KMS-11 (cell line): ENCODE results near the gene KCNC4.

Source experiments
- H2AFZ ChIP-seq: fragments of 200-600 bp; sonication (generic); 2 replicates; pipeline ENCODE4 v1.6.1; 2016; ENCODE audit warnings: antibody characterized with exemption, mixed run types, low read depth
- H3K27ac ChIP-seq: fragments of 200-600 bp; sonication (generic); 2 replicates; pipeline ENCODE4 v1.6.1; 2016; ENCODE audit warnings: mild to moderate bottlenecking, mixed run types
- H3K27me3 ChIP-seq: fragments of 200-600 bp; sonication (generic); 2 replicates; pipeline ENCODE4 v1.6.1; 2017; ENCODE audit warnings: mild to moderate bottlenecking, low read depth, mixed run types, moderate library complexity; ENCODE audit not compliant: insufficient read depth
- H3K36me3 ChIP-seq: fragments of 200-600 bp; sonication (generic); 2 replicates; pipeline ENCODE4 v1.6.1; 2017; ENCODE audit warnings: mild to moderate bottlenecking, mixed run types; ENCODE audit not compliant: insufficient read depth
- H3K4me1 ChIP-seq: fragments of 200-600 bp; sonication (generic); 2 replicates; pipeline ENCODE4 v1.6.1; 2016; ENCODE audit warnings: mild to moderate bottlenecking, low read depth, mixed run types; ENCODE audit not compliant: poor library complexity, severe bottlenecking
- H3K4me2 ChIP-seq: fragments of 200-600 bp; sonication (generic); 2 replicates; pipeline ENCODE4 v1.7.0; 2016; ENCODE audit warnings: mild to moderate bottlenecking, mixed run types
- H3K4me3 ChIP-seq: fragments of 200-600 bp; sonication (generic); IDR thresholded peaks from 2 replicates; pipeline ENCODE4 v1.6.1; 2017; ENCODE audit warnings: low read depth, low read length, mixed read lengths; ENCODE audit not compliant: insufficient read depth
- H3K79me2 ChIP-seq: fragments of 200-600 bp; sonication (generic); 2 replicates; pipeline ENCODE4 v1.6.1; 2016; ENCODE audit warnings: low read depth, mixed run types; ENCODE audit not compliant: insufficient read depth
- H3K9ac ChIP-seq: fragments of 200-600 bp; sonication (generic); 2 replicates; pipeline ENCODE4 v1.6.1; 2016; ENCODE audit warnings: mild to moderate bottlenecking, mixed run types
- H4K20me1 ChIP-seq: fragments of 200-600 bp; sonication (generic); 2 replicates; pipeline ENCODE4 v1.6.1; 2016; ENCODE audit warnings: mild to moderate bottlenecking, mixed run types; ENCODE audit not compliant: insufficient read depth
- CTCF ChIP-seq: fragments of 200-600 bp; sonication (generic); conservative IDR thresholded peaks from 2 replicates; pipeline ENCODE4 v1.6.1; 2017; ENCODE audit warnings: low read depth, mild to moderate bottlenecking, antibody characterized with exemption, low read length, moderate library complexity, mixed read lengths

KCNC4 gene

DNA sequence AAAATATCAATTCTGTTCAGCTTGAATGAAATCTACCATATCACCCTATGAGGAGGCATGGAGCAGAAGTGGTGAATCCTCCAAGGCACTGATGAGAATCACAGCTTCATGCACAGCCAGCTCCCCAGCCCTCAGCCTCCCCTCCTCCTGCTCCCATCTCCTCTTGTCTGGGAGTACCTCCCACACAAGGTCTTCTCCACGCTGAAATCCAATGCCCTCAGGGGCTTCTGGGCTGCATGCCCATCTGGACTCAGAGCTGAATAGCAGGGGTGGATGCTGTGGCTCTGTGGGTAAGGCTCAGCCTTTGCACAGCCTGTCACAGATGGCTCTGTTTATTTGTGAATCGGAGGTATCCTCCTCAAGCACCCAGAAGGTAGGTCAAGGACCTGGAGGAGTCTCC, 48.6 kb downstream of the KCNC4 start:
- no peak for TF ChIP-seq CTCF
- Histone ChIP-seq H3K4me2 (no peak overlapping the region), H3K27me3 (no peaks in the 10 kb centered on the region), H3K79me2 (no peaks in the 10 kb centered on the region), H2AFZ (no peak overlapping the region), H3K9ac (no peak overlapping the region), H3K27ac (no peak overlapping the region), H3K4me3 (no peak overlapping the region), H4K20me1 (no peaks in the 10 kb centered on the region), H3K4me1 (no peaks in the 10 kb centered on the region), H3K36me3 (no peaks in the 10 kb centered on the region)

DNA sequence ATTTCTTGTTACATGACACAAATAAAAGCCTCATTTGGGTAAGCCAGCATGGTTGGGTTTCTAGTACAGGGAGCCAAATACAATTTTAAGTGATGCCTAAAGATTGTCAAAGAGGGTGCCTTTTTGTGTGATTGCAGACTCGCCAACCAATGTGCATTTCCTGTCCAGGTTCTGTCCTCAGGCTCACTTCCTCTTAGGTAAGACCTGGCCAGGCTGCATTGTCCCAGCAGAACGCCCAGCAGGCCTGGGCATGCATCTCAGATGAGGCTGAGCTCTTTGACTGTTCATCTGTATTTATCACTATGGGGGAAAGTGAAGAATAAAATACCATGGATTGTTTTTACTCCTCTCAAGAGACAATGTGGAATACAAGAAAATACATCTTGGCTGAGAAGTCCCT, 49.7 kb downstream of the KCNC4 start:
- no peaks in the 10 kb centered on the region for H3K4me1 ChIP-seq
- H3K27me3 ChIP-seq, result no peaks in the 10 kb centered on the region
- no peak overlapping the region for H3K4me2 ChIP-seq
- no peaks in the 10 kb centered on the region for H3K36me3 ChIP-seq
- H3K79me2 ChIP-seq, result no peaks in the 10 kb centered on the region
- no peak overlapping the region for H3K27ac ChIP-seq
- H3K9ac ChIP-seq, result no peak overlapping the region
- H2AFZ ChIP-seq, result no peak overlapping the region
- no peaks in the 10 kb centered on the region for H4K20me1 ChIP-seq
- no peak for TF ChIP-seq CTCF
- no peak overlapping the region for H3K4me3 ChIP-seq
